Liver (tissue), 9 donors: ENCODE measurements around the gene ADAMTS19. TPM values are rescaled to one million over a fixed set of nuclear protein-coding genes. Genes with fewer than 3 reads are reported as not detected.

Experiments used
- DNase-seq: peaks from one replicate; pipeline ENCODE4 v3.0.0-alpha.2; 2017; ENCODE audit warnings: low spot score
- H3K27ac ChIP-seq, 2 donors: one replicate each; pipeline ENCODE4 v1.7.0; 2013; ENCODE audit warnings: inconsistent platforms in 2 of 2, low read length in 2 of 2, control low read depth in 1 of 2, low read depth in 1 of 2, mild to moderate bottlenecking in 1 of 2
- H3K27me3 ChIP-seq, 4 donors: one replicate each; pipeline versions ENCODE4 v1.6.1 to v1.7.0; 2013; ENCODE audit warnings: low read length in 3 of 4, inconsistent platforms in 1 of 4, mild to moderate bottlenecking in 1 of 4, moderate library complexity in 1 of 4; ENCODE audit not compliant: control insufficient read depth in 4 of 4, insufficient read depth in 4 of 4
- H3K36me3 ChIP-seq, 4 donors: one replicate each; pipeline versions ENCODE4 v1.6.1 to v1.7.0; 2013; ENCODE audit warnings: low read length in 3 of 4, mild to moderate bottlenecking in 3 of 4, low read depth in 1 of 4, moderate library complexity in 1 of 4; ENCODE audit not compliant: control insufficient read depth in 4 of 4, insufficient read depth in 3 of 4
- H3K4me1 ChIP-seq, 4 donors: one replicate each; pipeline versions ENCODE4 v1.6.1 to v1.7.0; 2013; ENCODE audit warnings: low read length in 3 of 4, mild to moderate bottlenecking in 3 of 4, moderate library complexity in 1 of 4; ENCODE audit not compliant: control insufficient read depth in 4 of 4, insufficient read depth in 4 of 4
- H3K4me3 ChIP-seq, 3 donors: one replicate each; pipeline versions ENCODE4 v1.6.1 to v1.7.0; 2013; ENCODE audit warnings: low read length in 3 of 3, control low read depth in 1 of 3, low read depth in 1 of 3, mild to moderate bottlenecking in 1 of 3
- H3K9ac ChIP-seq, 2 donors: one replicate each; pipeline ENCODE4 v1.7.0; 2013; ENCODE audit warnings: low read length in 2 of 2, mild to moderate bottlenecking in 2 of 2, moderate library complexity in 2 of 2, control low read depth in 1 of 2, low read depth in 1 of 2
- H3K9me3 ChIP-seq, 4 donors: one replicate each; pipeline versions ENCODE4 v1.6.1 to v1.7.0; 2013; ENCODE audit warnings: low read length in 3 of 4; ENCODE audit not compliant: control insufficient read depth in 4 of 4
- ATF3 ChIP-seq: IDR thresholded peaks from 2 replicates; pipeline ENCODE4 v1.6.1; 2016; ENCODE audit warnings: antibody characterized with exemption
- EGR1 ChIP-seq, 2 donors: IDR thresholded peaks; 2 replicates each; pipeline ENCODE4 v1.6.1; 2016 to 2018; ENCODE audit warnings: antibody characterized with exemption in 2 of 2, low read depth in 2 of 2
- FOXA1 ChIP-seq: IDR thresholded peaks from 2 replicates; pipeline ENCODE4 v1.6.1; 2016; ENCODE audit warnings: antibody characterized with exemption
- FOXA2 ChIP-seq: IDR thresholded peaks from 2 replicates; pipeline ENCODE4 v1.6.1; 2016; ENCODE audit warnings: antibody characterized with exemption
- GABPA ChIP-seq, 2 donors: IDR thresholded peaks in 1 of 2; conservative IDR thresholded peaks in 1 of 2; 2 replicates each; pipeline ENCODE4 v1.6.1; 2016; ENCODE audit warnings: antibody characterized with exemption in 2 of 2, mild to moderate bottlenecking in 1 of 2, moderate library complexity in 1 of 2
- HNF4A ChIP-seq, 2 donors: conservative IDR thresholded peaks; 2 replicates each; pipeline ENCODE4 v1.6.1; 2016; ENCODE audit warnings: antibody characterized with exemption in 2 of 2, mild to moderate bottlenecking in 2 of 2
- HNF4G ChIP-seq: IDR thresholded peaks from 2 replicates; pipeline ENCODE4 v1.6.1; 2016; ENCODE audit warnings: antibody characterized with exemption
- JUND ChIP-seq, 2 donors: IDR thresholded peaks; 2 replicates each; pipeline ENCODE4 v1.6.1; 2016; ENCODE audit warnings: antibody characterized with exemption in 2 of 2
- NR2F2 ChIP-seq: IDR thresholded peaks from 2 replicates; pipeline ENCODE4 v1.6.1; 2016; ENCODE audit warnings: antibody characterized with exemption
- RAD21 ChIP-seq, 2 donors: IDR thresholded peaks; 2 replicates each; pipeline ENCODE4 v1.6.1; 2016; ENCODE audit warnings: antibody characterized with exemption in 2 of 2, mild to moderate bottlenecking in 2 of 2
- RXRA ChIP-seq, 2 donors: IDR thresholded peaks; 2 replicates each; pipeline ENCODE4 v1.6.1; 2017 to 2018; ENCODE audit warnings: antibody characterized with exemption in 2 of 2, mild to moderate bottlenecking in 1 of 2
- SP1 ChIP-seq: IDR thresholded peaks from 2 replicates; pipeline ENCODE4 v1.6.1; 2018; ENCODE audit warnings: antibody characterized with exemption, mild to moderate bottlenecking
- TAF1 ChIP-seq: conservative IDR thresholded peaks from 2 replicates; pipeline ENCODE4 v1.6.1; 2016; ENCODE audit warnings: antibody characterized with exemption, mild to moderate bottlenecking
- YY1 ChIP-seq: IDR thresholded peaks from 2 replicates; pipeline ENCODE4 v1.6.1; 2016; ENCODE audit warnings: antibody characterized with exemption, mild to moderate bottlenecking
- ZBTB33 ChIP-seq: IDR thresholded peaks from 2 replicates; pipeline ENCODE4 v1.6.1; 2016; ENCODE audit warnings: antibody characterized with exemption
- WGBS: extraction: QIAGEN DNeasy Blood & Tissue Kit; methylation state at CpG from one replicate; pipeline ENCODE4 v1.1.7; 2013; 5-methylcytosine and 5-hydroxymethylcytosine counted together
- polyA plus RNA-seq, 2 donors: library from polyadenylated mRNA; stranded (reverse) in 1 of 2; unstranded in 1 of 2; fragments of 200-250 nt in 1 of 2; fragments of >200 nt in 1 of 2; fragmentation: Nextera tagmentation in 1 of 2; extraction: Ambion mirVana in 1 of 2; gene quantifications; one replicate each; pipeline versions ENCODE4 v1.2.1 to v1.2.3, GENCODE V29; 2013 to 2015
- total RNA-seq, 2 donors: library from RNA; depleted of rRNA; stranded (reverse); fragments of >200 nt; gene quantifications; one replicate each; pipeline ENCODE4 v1.2.3, GENCODE V29; 2014
- TF ChIP-seq, protein P1 (sequence below): IDR thresholded peaks from 2 replicates; pipeline ENCODE4 v1.6.1; 2016; ENCODE audit warnings: antibody characterized with exemption, mild to moderate bottlenecking
- TF ChIP-seq, protein P2 (sequence below): fragments of 150-350 bp; IDR thresholded peaks from 2 replicates; pipeline ENCODE4 v1.5.1; 2017; ENCODE audit warnings: improper control_type of control experiment, low read depth, low read length; ENCODE audit not compliant: missing input control
- TF ChIP-seq, protein P3 (sequence below): IDR thresholded peaks from 2 replicates; pipeline ENCODE4 v1.6.1; 2016; ENCODE audit warnings: antibody characterized with exemption
- donor health status: healthy.
- donor health status: healthy.
- donor health status: healthy.
- donor health status: healthy.
- donor health status: healthy.

The ADAMTS19 gene
- total and polyA plus RNA-seq, 4 donors, result 0.09 TPM; not detected in 3

DNA sequence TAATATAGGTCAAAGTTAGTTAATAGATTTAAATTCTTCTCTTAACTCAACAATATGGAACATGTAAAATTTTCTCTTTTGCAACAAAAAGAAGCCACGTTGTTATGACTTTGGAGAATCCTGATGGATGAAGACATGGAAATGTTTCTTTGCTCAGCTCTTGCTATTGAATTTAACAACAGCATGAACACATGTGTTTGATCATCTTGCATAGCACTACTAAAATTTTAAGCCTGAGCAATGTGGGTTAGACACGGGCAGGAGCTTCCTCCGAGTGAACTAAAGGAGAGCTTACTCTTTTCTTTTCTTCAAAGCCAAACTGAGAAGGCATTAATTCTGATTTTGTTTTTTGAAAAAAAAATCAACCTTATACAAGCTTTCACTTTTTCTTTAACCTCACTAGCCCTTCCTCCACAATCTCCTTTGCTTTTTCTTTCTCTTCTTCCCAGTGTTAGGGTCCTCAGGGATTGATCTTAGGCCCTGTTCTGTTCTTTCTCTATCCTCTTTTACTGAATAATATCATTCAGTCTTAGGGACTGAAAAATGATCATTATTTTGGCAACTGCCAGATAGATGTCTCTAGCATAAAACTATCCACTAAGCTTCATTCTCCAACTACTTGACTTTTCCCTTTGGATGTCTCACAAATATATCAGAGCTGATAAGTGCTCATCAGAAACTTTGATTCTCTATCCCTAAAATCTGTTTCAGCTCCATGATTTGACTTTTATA lies 36.9 kb downstream of the ADAMTS19 start:
- TF ChIP-seq HNF4G, result no peak
- TF ChIP-seq HNF4A (conservative IDR thresholded peaks at IDR 0.05), result no peak
- no peak for TF ChIP-seq NR2F2
- TF ChIP-seq, protein P1, sequence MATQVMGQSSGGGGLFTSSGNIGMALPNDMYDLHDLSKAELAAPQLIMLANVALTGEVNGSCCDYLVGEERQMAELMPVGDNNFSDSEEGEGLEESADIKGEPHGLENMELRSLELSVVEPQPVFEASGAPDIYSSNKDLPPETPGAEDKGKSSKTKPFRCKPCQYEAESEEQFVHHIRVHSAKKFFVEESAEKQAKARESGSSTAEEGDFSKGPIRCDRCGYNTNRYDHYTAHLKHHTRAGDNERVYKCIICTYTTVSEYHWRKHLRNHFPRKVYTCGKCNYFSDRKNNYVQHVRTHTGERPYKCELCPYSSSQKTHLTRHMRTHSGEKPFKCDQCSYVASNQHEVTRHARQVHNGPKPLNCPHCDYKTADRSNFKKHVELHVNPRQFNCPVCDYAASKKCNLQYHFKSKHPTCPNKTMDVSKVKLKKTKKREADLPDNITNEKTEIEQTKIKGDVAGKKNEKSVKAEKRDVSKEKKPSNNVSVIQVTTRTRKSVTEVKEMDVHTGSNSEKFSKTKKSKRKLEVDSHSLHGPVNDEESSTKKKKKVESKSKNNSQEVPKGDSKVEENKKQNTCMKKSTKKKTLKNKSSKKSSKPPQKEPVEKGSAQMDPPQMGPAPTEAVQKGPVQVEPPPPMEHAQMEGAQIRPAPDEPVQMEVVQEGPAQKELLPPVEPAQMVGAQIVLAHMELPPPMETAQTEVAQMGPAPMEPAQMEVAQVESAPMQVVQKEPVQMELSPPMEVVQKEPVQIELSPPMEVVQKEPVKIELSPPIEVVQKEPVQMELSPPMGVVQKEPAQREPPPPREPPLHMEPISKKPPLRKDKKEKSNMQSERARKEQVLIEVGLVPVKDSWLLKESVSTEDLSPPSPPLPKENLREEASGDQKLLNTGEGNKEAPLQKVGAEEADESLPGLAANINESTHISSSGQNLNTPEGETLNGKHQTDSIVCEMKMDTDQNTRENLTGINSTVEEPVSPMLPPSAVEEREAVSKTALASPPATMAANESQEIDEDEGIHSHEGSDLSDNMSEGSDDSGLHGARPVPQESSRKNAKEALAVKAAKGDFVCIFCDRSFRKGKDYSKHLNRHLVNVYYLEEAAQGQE, result no peak
- no peak for TF ChIP-seq JUND (IDR thresholded peaks at IDR 0.05)
- no peak for TF ChIP-seq ATF3
- no peak for TF ChIP-seq FOXA1
- TF ChIP-seq TAF1, result no peak
- TF ChIP-seq, protein P2, sequence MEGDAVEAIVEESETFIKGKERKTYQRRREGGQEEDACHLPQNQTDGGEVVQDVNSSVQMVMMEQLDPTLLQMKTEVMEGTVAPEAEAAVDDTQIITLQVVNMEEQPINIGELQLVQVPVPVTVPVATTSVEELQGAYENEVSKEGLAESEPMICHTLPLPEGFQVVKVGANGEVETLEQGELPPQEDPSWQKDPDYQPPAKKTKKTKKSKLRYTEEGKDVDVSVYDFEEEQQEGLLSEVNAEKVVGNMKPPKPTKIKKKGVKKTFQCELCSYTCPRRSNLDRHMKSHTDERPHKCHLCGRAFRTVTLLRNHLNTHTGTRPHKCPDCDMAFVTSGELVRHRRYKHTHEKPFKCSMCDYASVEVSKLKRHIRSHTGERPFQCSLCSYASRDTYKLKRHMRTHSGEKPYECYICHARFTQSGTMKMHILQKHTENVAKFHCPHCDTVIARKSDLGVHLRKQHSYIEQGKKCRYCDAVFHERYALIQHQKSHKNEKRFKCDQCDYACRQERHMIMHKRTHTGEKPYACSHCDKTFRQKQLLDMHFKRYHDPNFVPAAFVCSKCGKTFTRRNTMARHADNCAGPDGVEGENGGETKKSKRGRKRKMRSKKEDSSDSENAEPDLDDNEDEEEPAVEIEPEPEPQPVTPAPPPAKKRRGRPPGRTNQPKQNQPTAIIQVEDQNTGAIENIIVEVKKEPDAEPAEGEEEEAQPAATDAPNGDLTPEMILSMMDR, result no peak
- no peak for TF ChIP-seq GABPA (IDR thresholded peaks at IDR 0.05 in 1 of 2, conservative IDR thresholded peaks at IDR 0.05 in 1 of 2)
- TF ChIP-seq, protein P3, sequence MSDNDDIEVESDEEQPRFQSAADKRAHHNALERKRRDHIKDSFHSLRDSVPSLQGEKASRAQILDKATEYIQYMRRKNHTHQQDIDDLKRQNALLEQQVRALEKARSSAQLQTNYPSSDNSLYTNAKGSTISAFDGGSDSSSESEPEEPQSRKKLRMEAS, result no peak
- TF ChIP-seq SP1, result no peak
- no peak for TF ChIP-seq FOXA2
- no peak for TF ChIP-seq RAD21 (IDR thresholded peaks at IDR 0.05)
- no peak for TF ChIP-seq EGR1 (IDR thresholded peaks at IDR 0.05; ENCODE audit: low read depth in 2 of 2)
- TF ChIP-seq YY1, result no peak
- no peak for TF ChIP-seq RXRA (IDR thresholded peaks at IDR 0.05)
- TF ChIP-seq ZBTB33, result no peak
- no peaks in the 10 kb centered on the region for H3K27me3 ChIP-seq
- no peak overlapping the region for H3K4me3 ChIP-seq
- DNase-seq, result no peak
- 76% methylated on average over 3 of the region's 3 CpGs for WGBS
- no peak overlapping the region for H3K9ac ChIP-seq
- no peaks in the 10 kb centered on the region for H3K36me3 ChIP-seq
- no peaks in the 10 kb centered on the region for H3K9me3 ChIP-seq
- no peaks in the 10 kb centered on the region for H3K4me1 ChIP-seq
- no peak overlapping the region for H3K27ac ChIP-seq
